ENCODE data around the gene EGFL6. TPM values are rescaled to one million over a fixed set of nuclear protein-coding genes. Genes with fewer than 3 reads are reported as not detected.

EGFL6 gene
- not detected in 5 replicates for total RNA-seq (2022; extraction: Qiagen RNA extraction)

GRCh38 chrX:13569479-13570260 is at the start of gene EGFL6:
TSS of gene EGFL6 (plus strand) at chrX:13569601. CDS start at chrX:13569862, 261 bp downstream.

GRCh38 chrX:13652850-13653693 is 83.7 kb downstream of the EGFL6 start, which contains the start of gene TCEANC:
TSS of gene TCEANC (plus strand) at chrX:13653141. CDS start at chrX:13662509, 9,368 bp downstream.

Other genes with a start within 250 kb of the EGFL6 start
- gene ATXN3L, start 249.5 kb upstream of the EGFL6 start, total RNA-seq (2022; extraction: Qiagen RNA extraction), result not detected in 5 replicates
- gene TCEANC, start 83.5 kb downstream of the EGFL6 start, total RNA-seq (2022; extraction: Qiagen RNA extraction), result 0.53 to 1.3 TPM (median 0.63 TPM) in 5 replicates
- 31.6 to 38.1 TPM (median 33.5 TPM) in 5 replicates for gene RAB9A, start 119.5 kb downstream of the EGFL6 start, total RNA-seq (2022; extraction: Qiagen RNA extraction)
- 6.4 to 10.5 TPM (median 7.6 TPM) in 5 replicates for gene TRAPPC2, start 165.0 kb downstream of the EGFL6 start, total RNA-seq (2022; extraction: Qiagen RNA extraction)
- 10.0 to 15.1 TPM (median 11.8 TPM) in 5 replicates for gene OFD1, start 165.1 kb downstream of the EGFL6 start, total RNA-seq (2022; extraction: Qiagen RNA extraction)
- gene GPM6B, start 247.5 kb downstream of the EGFL6 start, total RNA-seq (2022; extraction: Qiagen RNA extraction), result 0.05 to 0.07 TPM (median 0.05 TPM) in 3 of 5 replicates, not detected in the others